Natural killer cell treated with Interleukin-12 subunit alpha and Interleukin-12 subunit beta and Interleukin-15 and Interleukin-18, amount 100 ng/mL, for 72 hours (primary cell): Measurements from ENCODE around the gene NRF1. TPM values are rescaled to one million over a fixed set of nuclear protein-coding genes. Genes with fewer than 3 reads are reported as not detected.
"Not testable (repeated sequence)": the region's sequence is repeated elsewhere in the genome, so short reads cannot be mapped to it uniquely, and the experiment has no call there.

Experiments used
- ATAC-seq, 2 donors: fragments of 150-1000 bp; cut with Tn5 transposase in 1 of 2; sonication (Bioruptor Pico), chemical (Tn5 transposase) in 1 of 2; 2 replicates each; pipeline ENCODE4 v1.10.0; 2021
- DNase-seq: peaks from one replicate; pipeline ENCODE4 v3.0.0; 2022; ENCODE audit warnings: low spot score
- H3K27ac Mint-ChIP-seq, 2 donors: 1 replicate in 1 of 2; 2 replicates in 1 of 2; pipeline ENCODE4 v1.8.0; 2022; ENCODE audit warnings: mixed read lengths in 2 of 2, mild to moderate bottlenecking in 1 of 2, moderate library complexity in 1 of 2
- H3K27me3 Mint-ChIP-seq, 2 donors: 1 replicate in 1 of 2; 2 replicates in 1 of 2; pipeline ENCODE4 v1.8.0; 2022; ENCODE audit warnings: mixed read lengths in 2 of 2
- H3K36me3 Mint-ChIP-seq: one replicate; pipeline ENCODE4 v1.8.0; 2022; ENCODE audit warnings: mixed read lengths
- H3K4me1 Mint-ChIP-seq, 2 donors: 1 replicate in 1 of 2; 2 replicates in 1 of 2; pipeline ENCODE4 v1.8.0; 2022; ENCODE audit warnings: low read depth in 2 of 2, mixed read lengths in 2 of 2, mild to moderate bottlenecking in 1 of 2
- H3K4me3 Mint-ChIP-seq: one replicate; pipeline ENCODE4 v1.8.0; 2022; ENCODE audit warnings: mixed read lengths
- H3K9me3 Mint-ChIP-seq: 2 replicates; pipeline ENCODE4 v1.8.0; 2022; ENCODE audit warnings: mixed read lengths
- total RNA-seq, 2 donors: library from RNA; stranded (reverse); gene quantifications; one replicate each; pipeline ENCODE4 v1.2.3, GENCODE V29; 2022

NRF1 gene
- total RNA-seq, 2 donors from 2014 or later = 27.6 to 31.9 TPM

DNA sequence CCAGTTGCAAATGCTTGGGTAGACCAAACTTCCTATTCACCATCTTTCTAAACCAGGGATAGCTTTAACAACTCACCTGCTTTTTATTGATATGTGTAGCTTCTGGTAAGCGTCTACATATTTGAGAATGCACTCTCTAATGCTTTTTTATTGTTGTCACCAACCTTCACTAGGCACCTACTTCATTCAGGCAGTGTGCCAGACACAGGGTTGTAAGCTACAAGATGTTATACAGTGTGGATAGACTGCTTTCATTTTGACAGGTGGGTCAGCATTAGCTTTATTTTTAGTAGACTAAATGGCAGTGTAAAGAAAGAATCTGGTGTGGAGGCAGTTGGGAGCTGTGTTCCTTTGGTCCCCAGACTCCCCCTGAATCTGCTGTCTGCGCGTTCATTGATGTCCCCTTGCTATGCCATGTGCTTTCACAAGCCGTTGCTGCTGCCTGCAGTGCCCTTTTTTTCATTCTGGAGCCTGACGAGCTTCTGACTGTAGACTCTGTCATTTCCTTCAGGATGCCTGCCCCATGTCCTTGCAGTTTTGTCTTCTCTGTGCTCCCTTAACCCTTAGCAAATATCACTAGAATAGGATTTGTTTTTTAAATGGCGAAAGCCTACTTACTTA lies 32.1 kb downstream of the NRF1 start:
- no peak overlapping the region for H3K27ac Mint-ChIP-seq

DNA sequence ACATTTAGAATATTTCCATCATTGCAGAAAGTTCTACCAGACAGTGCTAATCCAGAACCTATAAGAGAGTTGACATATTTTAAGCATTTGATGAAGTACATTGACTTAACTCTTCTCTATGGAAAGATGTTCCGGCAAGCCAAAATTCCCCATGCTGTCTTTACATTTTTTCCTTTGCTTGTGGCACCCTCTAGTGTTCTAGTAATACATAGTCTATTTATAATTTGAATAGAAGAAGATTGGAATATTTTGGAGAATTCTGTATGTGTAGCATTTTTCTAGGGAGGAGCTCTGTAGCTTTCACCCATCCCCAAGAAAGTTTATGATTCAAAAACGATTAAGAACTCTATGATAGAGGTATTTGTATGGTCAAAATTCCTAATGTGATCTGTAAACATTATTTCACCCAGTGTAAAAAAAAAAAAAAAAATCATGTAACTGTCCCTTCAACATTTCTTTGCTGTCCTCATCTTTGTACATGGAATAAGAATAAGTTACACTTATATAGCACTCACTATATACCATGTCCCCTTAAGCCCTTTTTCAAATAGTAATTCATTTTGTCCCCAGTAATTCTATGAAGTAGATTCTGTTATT lies 33.2 kb downstream of the NRF1 start:
- H3K4me1 Mint-ChIP-seq = peaks cover 3 to 22% of the 10 kb centered on the region in 2 donors
- ATAC-seq (no peak), DNase-seq (no peak)
- no peak overlapping the region for H3K4me3 Mint-ChIP-seq
- H3K9me3 Mint-ChIP-seq = no peaks in the 10 kb centered on the region
- H3K27ac Mint-ChIP-seq = no peak overlapping the region
- H3K36me3 Mint-ChIP-seq = peaks cover 6% of the 10 kb centered on the region
- H3K27me3 Mint-ChIP-seq = no peaks in the 10 kb centered on the region

More for the DNA sequence above, 32.1 kb downstream of the NRF1 start:
- no peaks in the 10 kb centered on the region for H3K9me3 Mint-ChIP-seq
- no peak for DNase-seq
- ATAC-seq = no peak
- no peak overlapping the region for H3K4me3 Mint-ChIP-seq
- peaks cover 3% of the 10 kb centered on the region for H3K36me3 Mint-ChIP-seq
- no peaks in the 10 kb centered on the region for H3K27me3 Mint-ChIP-seq
- H3K4me1 Mint-ChIP-seq = peaks cover 2 to 13% of the 10 kb centered on the region in 2 donors

DNA sequence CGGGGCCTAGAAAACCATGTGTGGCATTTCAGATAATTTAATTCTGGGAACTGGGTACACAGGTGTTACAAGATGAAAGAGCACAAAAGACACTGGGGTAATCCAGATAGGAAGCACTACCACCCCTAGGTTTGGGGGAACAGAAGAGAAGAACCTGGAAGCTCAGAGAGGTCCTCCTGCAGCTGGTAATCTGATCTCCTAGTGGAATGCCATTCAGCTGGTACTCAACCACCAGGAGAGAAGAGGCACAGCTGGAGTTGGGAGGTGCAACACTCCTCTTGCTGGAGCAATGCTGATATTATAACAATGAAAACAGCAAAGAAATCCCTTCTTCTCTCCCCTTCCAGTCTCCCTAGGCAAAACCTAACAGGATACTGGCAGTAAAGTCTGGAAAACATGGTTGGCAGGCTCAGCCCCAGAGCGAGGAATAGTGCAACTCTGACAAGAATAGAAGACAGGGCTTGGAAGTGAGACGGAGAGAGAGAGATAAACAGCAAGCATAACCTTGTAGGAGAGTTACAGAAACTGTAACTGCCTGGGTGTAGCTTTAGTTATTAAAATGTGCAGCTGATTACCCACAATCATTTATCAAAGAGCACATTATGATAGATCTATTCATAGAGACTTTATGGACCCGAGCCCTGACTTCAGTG lies 35.0 kb downstream of the NRF1 start:
- DNase-seq = no peak
- Mint-ChIP-seq H3K27me3 (no peaks in the 10 kb centered on the region), H3K4me1 (peaks cover 7 to 29% of the 10 kb centered on the region in 2 donors), H3K9me3 (no peaks in the 10 kb centered on the region), H3K36me3 (peaks cover 6% of the 10 kb centered on the region), H3K4me3 (no peak overlapping the region), H3K27ac (no peak overlapping the region)
- ATAC-seq = no peak

- DNase-seq = no peak
- Mint-ChIP-seq H3K4me1 (peaks cover 17 to 34% of the 10 kb centered on the region in 2 donors), H3K27me3 (no peaks in the 10 kb centered on the region), H3K27ac (no peak overlapping the region), H3K9me3 (no peaks in the 10 kb centered on the region), H3K36me3 (peaks cover 6% of the 10 kb centered on the region), H3K4me3 (no peak overlapping the region)
- no peak for ATAC-seq
These were observed 37.7 kb downstream of the NRF1 start for GRCh38 chr7:129649128-129649690.

- peak in 1 of 2 donors; percentile 65 for ATAC-seq
- Mint-ChIP-seq H3K27ac (peak overlapping the region; percentile 47 to 48), H3K4me1 (peaks cover 19 to 39% of the 10 kb centered on the region in 2 donors), H3K36me3 (peaks cover 6% of the 10 kb centered on the region), H3K9me3 (no peaks in the 10 kb centered on the region), H3K4me3 (peak overlapping the region; percentile 48), H3K27me3 (no peaks in the 10 kb centered on the region)
- DNase-seq = no peak
These were observed 38.7 kb downstream of the NRF1 start for GRCh38 chr7:129650056-129650758.

GRCh38 chr7:129652914-129653313 lies 41.4 kb downstream of the NRF1 start:
- H3K9me3 Mint-ChIP-seq = no peaks in the 10 kb centered on the region
- H3K27ac Mint-ChIP-seq = no peak overlapping the region
- H3K36me3 Mint-ChIP-seq = peaks cover 14% of the 10 kb centered on the region
- no peak overlapping the region for H3K4me3 Mint-ChIP-seq
- no peak for ATAC-seq
- peaks cover 19 to 39% of the 10 kb centered on the region in 2 donors for H3K4me1 Mint-ChIP-seq
- no peak for DNase-seq
- no peaks in the 10 kb centered on the region for H3K27me3 Mint-ChIP-seq

DNA sequence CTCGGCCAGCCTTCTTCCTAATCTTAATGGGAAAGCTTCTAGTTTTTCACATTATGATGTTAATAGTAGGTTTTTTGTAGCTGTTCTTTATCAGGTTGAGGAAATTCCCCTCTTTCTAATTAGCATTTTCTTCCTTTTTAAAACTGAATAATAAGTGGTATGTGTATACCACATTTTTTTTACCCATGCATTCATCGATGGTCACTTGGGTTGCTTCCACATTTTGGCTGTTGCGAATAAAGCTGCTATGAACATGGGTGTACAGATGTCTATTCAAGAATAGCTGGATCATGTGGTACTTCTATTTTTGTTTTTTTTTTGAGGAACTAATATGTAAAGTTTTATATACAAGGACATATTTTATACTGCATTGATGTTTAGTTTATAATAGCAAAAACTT lies 44.3 kb downstream of the NRF1 start:
- Mint-ChIP-seq H3K27ac (no peak overlapping the region), H3K27me3 (no peaks in the 10 kb centered on the region), H3K4me3 (no peak overlapping the region), H3K9me3 (no peaks in the 10 kb centered on the region), H3K4me1 (peaks cover 16 to 20% of the 10 kb centered on the region in 2 donors), H3K36me3 (peaks cover 15% of the 10 kb centered on the region)
- ATAC-seq (no peak), DNase-seq (no peak)

DNA sequence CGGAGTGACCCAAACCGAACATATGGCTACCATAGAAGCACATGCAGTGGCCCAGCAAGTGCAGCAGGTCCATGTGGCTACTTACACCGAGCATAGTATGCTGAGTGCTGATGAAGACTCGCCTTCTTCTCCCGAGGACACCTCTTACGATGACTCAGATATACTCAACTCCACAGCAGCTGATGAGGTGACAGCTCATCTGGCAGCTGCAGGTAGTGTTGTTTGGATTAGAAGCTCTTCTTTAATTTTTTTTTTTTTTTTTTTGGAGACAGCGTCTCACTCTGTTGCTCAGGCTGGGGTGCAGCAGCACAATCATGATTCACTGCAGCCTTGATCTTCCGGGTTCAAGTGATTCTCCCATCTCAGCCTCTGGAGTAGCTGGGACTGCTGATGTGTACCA lies 45.8 kb downstream of the NRF1 start:
- H3K4me3 Mint-ChIP-seq = no peak overlapping the region
- no peaks in the 10 kb centered on the region for H3K27me3 Mint-ChIP-seq
- DNase-seq (no peak), ATAC-seq (no peak)
- H3K4me1 Mint-ChIP-seq = peaks cover 13 to 20% of the 10 kb centered on the region in 2 donors
- peaks cover 6% of the 10 kb centered on the region for H3K9me3 Mint-ChIP-seq
- H3K36me3 Mint-ChIP-seq = peaks cover 28% of the 10 kb centered on the region
- no peak overlapping the region for H3K27ac Mint-ChIP-seq

DNA sequence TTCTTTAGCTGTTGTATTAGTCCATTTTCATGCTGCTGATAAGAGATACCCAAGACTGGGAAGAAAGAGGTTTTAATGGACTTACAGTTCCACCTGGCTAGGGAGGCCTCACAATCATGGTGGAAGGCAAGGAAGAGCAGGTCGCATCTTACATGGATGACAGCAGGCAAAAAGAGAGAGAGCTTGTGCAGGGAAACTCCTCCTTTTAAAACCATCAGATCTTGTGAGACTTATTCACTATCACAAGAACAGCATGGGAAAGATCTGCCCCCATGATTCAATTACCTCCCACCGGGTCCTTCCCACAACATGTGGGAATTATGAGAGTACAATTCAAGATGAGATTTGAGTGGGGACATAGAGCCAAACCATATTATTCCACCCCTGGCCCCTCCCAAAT lies 48.4 kb downstream of the NRF1 start:
- H3K9me3 Mint-ChIP-seq, H3K27ac Mint-ChIP-seq, DNase-seq, H3K27me3 Mint-ChIP-seq, ATAC-seq, H3K4me3 Mint-ChIP-seq: not testable (repeated sequence)
- Mint-ChIP-seq H3K36me3 (peaks cover 30% of the 10 kb centered on the region), H3K4me1 (peaks cover 10 to 12% of the 10 kb centered on the region in 2 donors)

- H3K9me3 Mint-ChIP-seq = peaks cover 6% of the 10 kb centered on the region
- peaks cover 11% of the 10 kb centered on the region in 2 donors for H3K4me1 Mint-ChIP-seq
- DNase-seq (no peak), ATAC-seq (no peak)
- H3K4me3 Mint-ChIP-seq = no peak overlapping the region
- H3K27ac Mint-ChIP-seq = no peak overlapping the region
- H3K36me3 Mint-ChIP-seq = peaks cover 30% of the 10 kb centered on the region
- H3K27me3 Mint-ChIP-seq = no peaks in the 10 kb centered on the region
These were observed 50.2 kb downstream of the NRF1 start for GRCh38 chr7:129661645-129662182.

- H3K4me1 Mint-ChIP-seq = peaks cover 11% of the 10 kb centered on the region in 2 donors
- H3K27me3 Mint-ChIP-seq, DNase-seq, H3K4me3 Mint-ChIP-seq, H3K27ac Mint-ChIP-seq, ATAC-seq, H3K9me3 Mint-ChIP-seq: not testable (repeated sequence)
- H3K36me3 Mint-ChIP-seq = peaks cover 22% of the 10 kb centered on the region
These were observed 51.7 kb downstream of the NRF1 start for GRCh38 chr7:129663240-129663639.

DNA sequence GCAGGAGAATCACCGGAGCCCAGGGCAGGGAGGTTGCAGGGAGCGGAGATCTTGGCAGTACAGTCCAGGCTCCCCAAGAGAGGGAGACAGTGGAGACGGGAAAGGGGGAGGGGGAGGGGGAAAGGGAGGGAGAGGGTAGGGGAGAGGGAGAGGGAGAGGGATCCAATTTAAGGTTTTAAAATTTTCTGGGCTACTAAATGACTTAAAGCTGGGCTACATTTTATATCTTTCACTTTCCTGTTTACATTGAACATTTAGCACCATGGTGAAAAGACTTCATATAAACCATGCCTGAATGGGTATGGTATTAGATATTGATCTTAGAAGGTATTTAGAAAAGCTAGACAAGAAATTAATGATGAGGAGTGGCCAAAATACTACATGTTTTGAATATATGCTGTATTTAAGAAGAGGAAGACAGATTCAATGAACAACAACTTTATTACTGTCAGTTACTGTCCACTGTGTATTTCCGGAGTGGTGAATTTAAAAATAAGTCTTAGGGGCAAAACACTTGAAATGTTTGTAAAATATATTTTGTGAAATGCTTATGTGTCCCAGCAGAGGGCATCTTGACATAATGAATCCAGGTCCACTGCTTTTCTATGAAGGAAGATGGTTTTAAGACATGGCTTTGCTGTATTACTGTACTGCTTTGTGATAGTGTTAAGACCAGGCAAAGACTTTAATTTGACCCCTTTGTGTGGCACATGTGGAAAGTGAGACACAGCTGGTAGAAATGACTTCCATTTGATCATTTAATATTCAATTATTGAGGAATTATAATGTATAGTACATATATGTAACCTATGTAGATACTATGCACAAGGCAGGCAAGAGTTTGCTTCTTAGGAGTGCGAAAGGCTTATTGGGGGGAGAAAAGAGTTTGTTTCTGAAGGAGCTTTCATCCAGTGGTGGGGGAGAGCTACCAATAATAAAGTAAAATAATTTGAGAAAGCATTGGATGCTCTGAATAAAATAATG lies 52.8 kb downstream of the NRF1 start:
- H3K27ac Mint-ChIP-seq = no peak overlapping the region
- ATAC-seq (no peak), DNase-seq (no peak)
- no peaks in the 10 kb centered on the region for H3K27me3 Mint-ChIP-seq
- H3K4me1 Mint-ChIP-seq = peaks cover 11% of the 10 kb centered on the region in 2 donors
- H3K9me3 Mint-ChIP-seq = peaks cover 6% of the 10 kb centered on the region
- no peak overlapping the region for H3K4me3 Mint-ChIP-seq
- H3K36me3 Mint-ChIP-seq = peaks cover 21% of the 10 kb centered on the region
